ENCODE data around the gene TMEM145. TPM values are rescaled to one million over a fixed set of nuclear protein-coding genes. Genes with fewer than 3 reads are reported as not detected.

TMEM145 gene
- total and polyA plus RNA-seq, 9 of the 15 experiments (the other 6 are each of a cell fraction or from before 2014, with no cell fraction given) = 0.80 to 5.5 (median 1.9) TPM; not detected in 3

DNA sequence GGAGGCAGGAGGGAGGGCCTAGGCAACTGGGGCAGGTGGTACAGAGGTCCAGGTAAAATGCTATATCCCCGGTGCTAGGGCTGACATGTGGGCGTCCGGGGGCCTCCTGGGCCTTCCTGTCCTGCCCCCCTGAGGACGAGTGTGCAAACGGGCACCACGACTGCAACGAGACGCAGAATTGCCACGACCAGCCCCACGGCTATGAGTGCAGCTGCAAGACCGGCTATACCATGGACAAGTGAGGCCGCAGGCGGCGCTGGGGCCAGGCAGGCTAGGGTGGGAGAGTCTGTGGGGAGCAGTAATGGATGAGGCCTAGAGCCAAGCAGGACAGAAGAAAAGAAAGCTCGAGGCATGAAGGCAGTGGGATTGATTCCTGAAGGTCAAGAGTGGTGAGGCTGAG is 55.7 kb downstream of the TMEM145 start:
- Histone ChIP-seq H3K4me3 (no peak overlapping the region), H3K4me1 (replicated peaks in 1 of 2; ENCODE audit: control insufficient read depth in 2 of 2, insufficient read depth in 2 of 2, low read length in 2 of 2) (peaks cover 0 to 31% of the 10 kb centered on the region in 2 experiments; a peak in 2 of 5 replicates), H3K4me2 (ENCODE audit: insufficient read depth, low read length) (no peak overlapping the region), H2AFZ (ENCODE audit: low read depth, low read length) (no peak overlapping the region), H3K9me1 (ENCODE audit: control insufficient read depth, insufficient read depth, low read length) (no peaks in the 10 kb centered on the region), H3K79me2 (ENCODE audit: control insufficient read depth, insufficient read depth, low read length) (no peaks in the 10 kb centered on the region), H3K9me3 (replicated peaks; ENCODE audit: control insufficient read depth, insufficient read depth, low read depth, low read length) (0 out of 2 replicates have a peak, but pooled peaks cover 2% of the 10 kb centered on the region), H3K27ac (ENCODE audit: extremely low read depth, low read depth, low read length) (no peak overlapping the region), H3K27me3 (ENCODE audit: control insufficient read depth in 2 of 2, insufficient read depth in 2 of 2, low read length in 2 of 2) (no peaks in the 10 kb centered on the region), H3K36me3 (ENCODE audit: control insufficient read depth, insufficient read depth, low read length) (peaks cover 6% of the 10 kb centered on the region; the same call in 2 of the 3 replicates), H4K20me1 (replicated peaks; ENCODE audit: control insufficient read depth, insufficient read depth, low read length) (no peaks in the 10 kb centered on the region), H3K9ac (ENCODE audit: insufficient read depth in 1 of 2, low read depth in 2 of 2, low read length in 2 of 2) (peak overlapping the region in 1 of 2 experiments; percentile 64; a peak in 1 of 4 replicates)
- CTCF ChIA-PET (ENCODE audit: low intra/inter-chr PET ratio) = no interaction called here
- no peak for TF ChIP-seq ARHGAP35 (IDR thresholded peaks at IDR 0.05; ENCODE audit: partially characterized antibody)
- TF ChIP-seq SAP30 (IDR thresholded peaks at IDR 0.05; ENCODE audit: borderline replicate concordance, insufficient read depth, low read depth, low read length, poor library complexity, severe bottlenecking) = no peak
- TF ChIP-seq ETV5 (CRISPR knock-in tag; IDR thresholded peaks at IDR 0.05; ENCODE audit: low read depth) = no peak
- no peak for TF ChIP-seq HDAC3 (IDR thresholded peaks at IDR 0.05; ENCODE audit: borderline replicate concordance, partially characterized antibody)
- no peak for TF ChIP-seq RHOXF2B (CRISPR knock-in tag; conservative IDR thresholded peaks at IDR 0.05)
- TF ChIP-seq ZNF347 (CRISPR knock-in tag; IDR thresholded peaks at IDR 0.05; ENCODE audit: low read depth) = no peak
- TF ChIP-seq RFX7 (CRISPR knock-in tag; IDR thresholded peaks at IDR 0.05) = no peak
- no peak for TF ChIP-seq NR3C1 (CRISPR knock-in tag; IDR thresholded peaks at IDR 0.05)
- TF ChIP-seq, protein P1, sequence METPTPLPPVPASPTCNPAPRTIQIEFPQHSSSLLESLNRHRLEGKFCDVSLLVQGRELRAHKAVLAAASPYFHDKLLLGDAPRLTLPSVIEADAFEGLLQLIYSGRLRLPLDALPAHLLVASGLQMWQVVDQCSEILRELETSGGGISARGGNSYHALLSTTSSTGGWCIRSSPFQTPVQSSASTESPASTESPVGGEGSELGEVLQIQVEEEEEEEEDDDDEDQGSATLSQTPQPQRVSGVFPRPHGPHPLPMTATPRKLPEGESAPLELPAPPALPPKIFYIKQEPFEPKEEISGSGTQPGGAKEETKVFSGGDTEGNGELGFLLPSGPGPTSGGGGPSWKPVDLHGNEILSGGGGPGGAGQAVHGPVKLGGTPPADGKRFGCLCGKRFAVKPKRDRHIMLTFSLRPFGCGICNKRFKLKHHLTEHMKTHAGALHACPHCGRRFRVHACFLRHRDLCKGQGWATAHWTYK (CRISPR knock-in tag; IDR thresholded peaks at IDR 0.05) = no peak
- TF ChIP-seq MTA2 (IDR thresholded peaks at IDR 0.05; ENCODE audit: low read depth) = no peak
- no peak for TF ChIP-seq SRSF1 (IDR thresholded peaks at IDR 0.05; ENCODE audit: low read depth, low read length)
- TF ChIP-seq NR2C2 (CRISPR knock-in tag; IDR thresholded peaks at IDR 0.05) = no peak
- TF ChIP-seq NR2C2 (tag; IDR thresholded peaks at IDR 0.05) = no peak
- TF ChIP-seq SIN3B (IDR thresholded peaks at IDR 0.05; ENCODE audit: low read depth) = no peak
- TF ChIP-seq CBX3 (IDR thresholded peaks at IDR 0.05; ENCODE audit: borderline replicate concordance in 1 of 2, low read length in 2 of 2) = no peak
- BruUV-seq (replicated peaks) = no TSS peak
- POLR2A ChIA-PET = no interaction called here
- ATAC-seq (no peak), FAIRE-seq (no peak), DNase-seq (ENCODE audit: extremely low read depth in 1 of 4, low spot score in 3 of 4) (no peak)
- 71% methylated on average over 13 of the region's 15 CpGs for WGBS (ENCODE audit: insufficient coverage, low coverage, missing lambda C conversion rate)
- intact Hi-C loops (cut with micrococcal nuclease) = no loop called here
- in situ Hi-C loops (cut with MboI) = no loop called here

Data from K562 (cell line).